ENCODE data around the gene SRGAP2C. TPM values are rescaled to one million over a fixed set of nuclear protein-coding genes. Genes with fewer than 3 reads are reported as not detected.
"Not testable (repeated sequence)": the region's sequence is repeated elsewhere in the genome, so short reads cannot be mapped to it uniquely, and the experiment has no call there.

Gene SRGAP2C
- total RNA-seq, 1 experiment from 2014 or later: 36.6 TPM

DNA sequence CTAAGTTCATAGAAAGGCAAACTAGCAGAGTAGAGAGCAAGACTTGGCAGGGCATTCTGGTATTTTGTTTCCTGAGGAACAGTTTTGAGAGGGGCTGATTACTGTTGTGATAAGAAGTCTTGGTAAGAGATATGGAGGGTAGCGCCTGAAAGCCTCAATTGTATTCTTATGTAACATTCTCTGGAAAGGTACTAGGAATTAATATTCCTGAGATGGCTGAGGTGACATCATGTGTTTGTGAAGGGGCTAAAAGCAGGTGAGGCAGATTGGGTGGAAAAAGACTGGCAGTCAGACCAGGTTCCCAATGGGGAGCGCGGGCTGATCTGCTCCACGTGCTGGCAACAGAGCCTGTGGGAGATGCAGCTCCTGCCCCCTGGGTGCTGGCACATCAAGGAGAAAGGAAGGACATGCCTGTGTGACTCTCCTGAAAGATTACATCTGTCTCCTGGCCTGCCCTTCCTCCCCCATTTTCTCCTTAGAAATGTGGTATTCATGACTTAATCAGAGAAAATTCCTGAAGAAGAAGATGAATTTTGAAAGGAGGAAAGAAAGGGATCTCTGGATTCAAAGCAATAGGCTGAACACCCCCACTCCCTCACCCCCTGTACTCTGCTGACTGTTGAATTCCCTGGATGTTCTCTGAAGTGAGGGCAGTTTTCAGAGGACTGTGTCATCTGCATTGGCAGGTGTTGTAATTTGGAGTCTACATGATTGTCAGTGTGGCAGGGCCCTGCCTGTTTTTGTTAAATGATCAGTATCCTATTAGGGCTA, 94.2 kb downstream of the SRGAP2C start:
- DNase-seq (ENCODE audit: unreplicated experiment); H3K27ac Mint-ChIP-seq (ENCODE audit: low read depth, unreplicated experiment); BruUV-seq (replicated peaks): not testable (repeated sequence)

GRCh38 chr1:121279548-121279898, 94.7 kb downstream of the SRGAP2C start:
- BruUV-seq (replicated peaks); POLR2A ChIA-PET; intact Hi-C loops (cut with micrococcal nuclease); H3K36me3 Mint-ChIP-seq (ENCODE audit: insufficient read depth, unreplicated experiment); CTCF ChIA-PET; H3K27ac Mint-ChIP-seq (ENCODE audit: low read depth, unreplicated experiment); H3K4me3 Mint-ChIP-seq (ENCODE audit: unreplicated experiment); H3K9me3 Mint-ChIP-seq (ENCODE audit: unreplicated experiment); H3K4me1 Mint-ChIP-seq (ENCODE audit: insufficient read depth, unreplicated experiment); DNase-seq (ENCODE audit: unreplicated experiment); H3K27me3 Mint-ChIP-seq (ENCODE audit: insufficient read depth, unreplicated experiment): not testable (repeated sequence)

More for the DNA sequence above, 94.2 kb downstream of the SRGAP2C start:
- H3K9me3 Mint-ChIP-seq (ENCODE audit: unreplicated experiment); intact Hi-C loops (cut with micrococcal nuclease); H3K36me3 Mint-ChIP-seq (ENCODE audit: insufficient read depth, unreplicated experiment); H3K4me1 Mint-ChIP-seq (ENCODE audit: insufficient read depth, unreplicated experiment); H3K27me3 Mint-ChIP-seq (ENCODE audit: insufficient read depth, unreplicated experiment); H3K4me3 Mint-ChIP-seq (ENCODE audit: unreplicated experiment); CTCF ChIA-PET; POLR2A ChIA-PET: not testable (repeated sequence)

- DNase-seq (ENCODE audit: unreplicated experiment); H3K36me3 Mint-ChIP-seq (ENCODE audit: insufficient read depth, unreplicated experiment): not testable (repeated sequence)
Observed at GRCh38 chr1:121280699-121281317, 96.0 kb downstream of the SRGAP2C start.

GRCh38 chr1:121281480-121281879, 96.7 kb downstream of the SRGAP2C start:
- H3K9me3 Mint-ChIP-seq (ENCODE audit: unreplicated experiment); POLR2A ChIA-PET; H3K4me3 Mint-ChIP-seq (ENCODE audit: unreplicated experiment); H3K36me3 Mint-ChIP-seq (ENCODE audit: insufficient read depth, unreplicated experiment); H3K27ac Mint-ChIP-seq (ENCODE audit: low read depth, unreplicated experiment); H3K27me3 Mint-ChIP-seq (ENCODE audit: insufficient read depth, unreplicated experiment); CTCF ChIA-PET; intact Hi-C loops (cut with micrococcal nuclease); DNase-seq (ENCODE audit: unreplicated experiment); H3K4me1 Mint-ChIP-seq (ENCODE audit: insufficient read depth, unreplicated experiment): not testable (repeated sequence)
- TSS peak; percentile 53 for BruUV-seq (replicated peaks)

More at GRCh38 chr1:121280699-121281317, 96.0 kb downstream of the SRGAP2C start:
- H3K4me1 Mint-ChIP-seq (ENCODE audit: insufficient read depth, unreplicated experiment); intact Hi-C loops (cut with micrococcal nuclease); H3K4me3 Mint-ChIP-seq (ENCODE audit: unreplicated experiment); H3K27me3 Mint-ChIP-seq (ENCODE audit: insufficient read depth, unreplicated experiment); H3K27ac Mint-ChIP-seq (ENCODE audit: low read depth, unreplicated experiment); CTCF ChIA-PET; H3K9me3 Mint-ChIP-seq (ENCODE audit: unreplicated experiment); POLR2A ChIA-PET: not testable (repeated sequence)
- TSS peak; percentile 51 for BruUV-seq (replicated peaks)

GRCh38 chr1:121283587-121284180, 98.9 kb downstream of the SRGAP2C start:
- H3K4me1 Mint-ChIP-seq (ENCODE audit: insufficient read depth, unreplicated experiment); H3K27ac Mint-ChIP-seq (ENCODE audit: low read depth, unreplicated experiment); H3K4me3 Mint-ChIP-seq (ENCODE audit: unreplicated experiment); BruUV-seq (replicated peaks); H3K36me3 Mint-ChIP-seq (ENCODE audit: insufficient read depth, unreplicated experiment); CTCF ChIA-PET; H3K27me3 Mint-ChIP-seq (ENCODE audit: insufficient read depth, unreplicated experiment); intact Hi-C loops (cut with micrococcal nuclease); H3K9me3 Mint-ChIP-seq (ENCODE audit: unreplicated experiment); POLR2A ChIA-PET: not testable (repeated sequence)
- DNase-seq (ENCODE audit: unreplicated experiment): peak; percentile 54

GRCh38 chr1:121292590-121292989, 107.8 kb downstream of the SRGAP2C start:
- H3K9me3 Mint-ChIP-seq (ENCODE audit: unreplicated experiment); intact Hi-C loops (cut with micrococcal nuclease); CTCF ChIA-PET; BruUV-seq (replicated peaks); H3K4me1 Mint-ChIP-seq (ENCODE audit: insufficient read depth, unreplicated experiment); POLR2A ChIA-PET; H3K27ac Mint-ChIP-seq (ENCODE audit: low read depth, unreplicated experiment); H3K4me3 Mint-ChIP-seq (ENCODE audit: unreplicated experiment); DNase-seq (ENCODE audit: unreplicated experiment); H3K27me3 Mint-ChIP-seq (ENCODE audit: insufficient read depth, unreplicated experiment); H3K36me3 Mint-ChIP-seq (ENCODE audit: insufficient read depth, unreplicated experiment): not testable (repeated sequence)

DNA sequence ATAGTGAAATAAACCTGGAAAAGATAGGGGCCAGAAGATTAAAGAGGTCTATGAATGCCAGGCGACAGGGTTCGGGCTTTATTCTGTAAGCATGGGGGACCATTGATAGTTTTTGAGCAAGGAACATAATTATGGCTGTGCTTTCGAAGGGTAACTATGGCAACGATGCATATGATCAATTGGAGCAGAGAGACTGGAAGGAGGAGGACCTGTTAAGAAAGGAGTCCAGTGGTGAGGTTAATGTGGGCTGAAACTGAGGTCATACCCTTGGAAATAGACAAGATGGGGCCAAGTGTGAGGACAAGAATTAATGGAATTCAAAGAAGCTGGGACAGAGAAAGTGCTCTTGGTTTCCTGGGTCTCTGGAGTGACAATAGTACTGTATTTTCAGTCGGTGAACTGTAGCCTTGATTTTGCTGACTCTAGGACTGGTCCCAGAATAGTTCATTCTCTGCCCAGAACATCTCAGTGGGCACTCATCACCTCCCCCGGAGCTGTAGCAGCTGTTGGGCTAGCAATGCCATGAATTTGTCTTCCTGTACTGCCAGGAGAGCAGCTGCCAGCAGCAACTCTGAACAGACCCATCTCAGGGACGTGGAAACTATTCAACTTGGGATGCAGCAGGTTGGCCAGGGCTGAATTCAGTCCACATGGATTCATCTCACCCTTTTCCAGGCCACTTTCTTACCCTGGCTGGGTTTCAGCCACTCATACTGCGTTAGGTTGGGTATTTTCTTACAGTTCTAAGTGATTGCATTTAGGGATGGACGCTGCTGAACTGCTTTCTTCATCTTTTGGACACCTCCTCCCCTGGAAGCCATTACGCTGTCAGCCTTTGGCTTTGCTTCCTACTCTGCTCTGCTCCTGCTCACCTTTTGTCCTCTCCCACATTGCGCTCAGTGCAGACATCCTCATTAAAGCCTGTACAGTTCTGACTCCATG, 108.8 kb downstream of the SRGAP2C start:
- DNase-seq (ENCODE audit: unreplicated experiment); H3K4me3 Mint-ChIP-seq (ENCODE audit: unreplicated experiment); H3K9me3 Mint-ChIP-seq (ENCODE audit: unreplicated experiment); intact Hi-C loops (cut with micrococcal nuclease); H3K27me3 Mint-ChIP-seq (ENCODE audit: insufficient read depth, unreplicated experiment); H3K4me1 Mint-ChIP-seq (ENCODE audit: insufficient read depth, unreplicated experiment); BruUV-seq (replicated peaks); H3K27ac Mint-ChIP-seq (ENCODE audit: low read depth, unreplicated experiment); POLR2A ChIA-PET; H3K36me3 Mint-ChIP-seq (ENCODE audit: insufficient read depth, unreplicated experiment); CTCF ChIA-PET: not testable (repeated sequence)

- H3K4me3 Mint-ChIP-seq (ENCODE audit: unreplicated experiment); intact Hi-C loops (cut with micrococcal nuclease); CTCF ChIA-PET; H3K36me3 Mint-ChIP-seq (ENCODE audit: insufficient read depth, unreplicated experiment); H3K27me3 Mint-ChIP-seq (ENCODE audit: insufficient read depth, unreplicated experiment); H3K9me3 Mint-ChIP-seq (ENCODE audit: unreplicated experiment); BruUV-seq (replicated peaks); H3K27ac Mint-ChIP-seq (ENCODE audit: low read depth, unreplicated experiment); DNase-seq (ENCODE audit: unreplicated experiment); POLR2A ChIA-PET; H3K4me1 Mint-ChIP-seq (ENCODE audit: insufficient read depth, unreplicated experiment): not testable (repeated sequence)
Observed at GRCh38 chr1:121294205-121294570, 109.4 kb downstream of the SRGAP2C start.

DNA sequence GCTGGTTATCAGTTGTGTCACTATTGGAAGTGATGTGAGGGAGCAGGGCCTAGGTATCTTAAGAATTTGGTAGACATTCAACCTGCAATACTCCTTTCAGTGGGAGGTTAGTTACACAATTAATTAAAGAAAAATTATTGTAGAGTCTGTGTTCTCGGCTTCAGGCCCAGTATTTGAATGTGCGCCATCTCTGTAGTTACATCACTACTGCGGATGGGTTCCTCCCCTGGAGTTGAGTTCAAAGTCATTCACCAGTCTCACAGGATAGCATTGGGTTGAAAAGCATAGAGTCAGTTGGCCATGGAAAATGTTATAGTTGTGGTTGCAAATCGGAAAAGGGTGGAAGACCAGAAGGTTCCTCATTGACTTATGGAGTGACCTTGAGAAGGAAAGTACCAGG, 111.8 kb downstream of the SRGAP2C start:
- CTCF ChIA-PET; BruUV-seq (replicated peaks); H3K4me1 Mint-ChIP-seq (ENCODE audit: insufficient read depth, unreplicated experiment); intact Hi-C loops (cut with micrococcal nuclease); DNase-seq (ENCODE audit: unreplicated experiment); POLR2A ChIA-PET; H3K27me3 Mint-ChIP-seq (ENCODE audit: insufficient read depth, unreplicated experiment); H3K9me3 Mint-ChIP-seq (ENCODE audit: unreplicated experiment); H3K27ac Mint-ChIP-seq (ENCODE audit: low read depth, unreplicated experiment); H3K4me3 Mint-ChIP-seq (ENCODE audit: unreplicated experiment); H3K36me3 Mint-ChIP-seq (ENCODE audit: insufficient read depth, unreplicated experiment): not testable (repeated sequence)
